Measurements from ENCODE around the gene NOG. TPM values are rescaled to one million over a fixed set of nuclear protein-coding genes. Genes with fewer than 3 reads are reported as not detected.

The NOG gene
- polyA plus RNA-seq, 5 donors: 0.74 to 2.9 (median 1.2) TPM

- DNase-seq: no peak
These were observed 2.6 kb downstream of the NOG start for GRCh38 chr17:56595831-56596690.

GRCh38 chr17:56596691-56597494 lies 3.4 kb downstream of the NOG start:
- DNase-seq: no peak

GRCh38 chr17:56597495-56597990 lies 4.0 kb downstream of the NOG start:
- DNase-seq: peak; percentile 40

- no peak for DNase-seq
These were observed 5.0 kb downstream of the NOG start for GRCh38 chr17:56598466-56598865.

GRCh38 chr17:56599088-56599487 lies 5.6 kb downstream of the NOG start:
- no peak for DNase-seq

GRCh38 chr17:56599566-56599965 lies 6.1 kb downstream of the NOG start:
- no peak for DNase-seq

GRCh38 chr17:56600256-56600655 lies 6.8 kb downstream of the NOG start:
- DNase-seq: no peak

- no peak for DNase-seq
These were observed 8.1 kb downstream of the NOG start for GRCh38 chr17:56601591-56601990.

- DNase-seq: no peak
These were observed 9.0 kb downstream of the NOG start for GRCh38 chr17:56602292-56603130.

- no peak for DNase-seq
These were observed 10.2 kb downstream of the NOG start for GRCh38 chr17:56603486-56604238.

GRCh38 chr17:56604691-56605290 lies 11.3 kb downstream of the NOG start:
- DNase-seq: no peak

- no peak for DNase-seq
These were observed 15.4 kb downstream of the NOG start for GRCh38 chr17:56608944-56609343.

GRCh38 chr17:56610321-56610720 lies 16.8 kb downstream of the NOG start:
- no peak for DNase-seq

- DNase-seq: no peak
These were observed 19.6 kb downstream of the NOG start for GRCh38 chr17:56613131-56613530.

- no peak for DNase-seq
These were observed 21.0 kb downstream of the NOG start for GRCh38 chr17:56614522-56614921.

GRCh38 chr17:56616239-56616638 lies 22.7 kb downstream of the NOG start:
- DNase-seq: no peak

GRCh38 chr17:56623383-56623782 lies 29.9 kb downstream of the NOG start:
- DNase-seq: no peak

GRCh38 chr17:56624309-56624708 lies 30.8 kb downstream of the NOG start:
- DNase-seq: peak in 1 of 2 donors; percentile 29

GRCh38 chr17:56624912-56625311 lies 31.4 kb downstream of the NOG start:
- DNase-seq: no peak

- peak; percentile 32 to 45 for DNase-seq
These were observed 36.1 kb downstream of the NOG start for GRCh38 chr17:56629531-56630075.
